ENCODE data around the gene PRRC2C. TPM values are rescaled to one million over a fixed set of nuclear protein-coding genes. Genes with fewer than 3 reads are reported as not detected.

Gene PRRC2C
- total RNA-seq, 1 experiment from 2014 or later: 111 TPM

GRCh38 chr1:171635661-171636060, 150.3 kb downstream of the PRRC2C start:
- no peaks in the 10 kb centered on the region for H3K36me3 ChIP-seq (ENCODE audit: insufficient read depth, low read length)
- no peak for DNase-seq
- H3K9ac ChIP-seq (ENCODE audit: low read length): no peak overlapping the region
- no peak overlapping the region for H3K4me2 ChIP-seq (ENCODE audit: low read depth, low read length, poor library complexity, severe bottlenecking)
- H3K79me2 ChIP-seq (ENCODE audit: low read length): no peaks in the 10 kb centered on the region
- no peaks in the 10 kb centered on the region for H3K9me2 ChIP-seq (replicated peaks; ENCODE audit: insufficient read depth, low read length)
- H3K9me3 ChIP-seq (ENCODE audit: low read length): no peaks in the 10 kb centered on the region
- H3K4me3 ChIP-seq (ENCODE audit: low read length): no peak overlapping the region
- H3K27ac ChIP-seq (ENCODE audit: low read length): no peak overlapping the region
- H3K27me3 ChIP-seq (ENCODE audit: low read length): no peaks in the 10 kb centered on the region
- H4K20me1 ChIP-seq (ENCODE audit: insufficient read depth, low read depth, low read length): no peaks in the 10 kb centered on the region
- peaks cover 3% of the 10 kb centered on the region for H3K4me1 ChIP-seq (ENCODE audit: low read length)
- no peak overlapping the region for H2AFZ ChIP-seq (ENCODE audit: low read length)

GRCh38 chr1:171636141-171636540, 150.8 kb downstream of the PRRC2C start:
- Histone ChIP-seq H3K27ac (ENCODE audit: low read length) (no peak overlapping the region), H3K9ac (ENCODE audit: low read length) (no peak overlapping the region), H2AFZ (ENCODE audit: low read length) (no peak overlapping the region), H3K9me2 (replicated peaks; ENCODE audit: insufficient read depth, low read length) (no peaks in the 10 kb centered on the region), H4K20me1 (ENCODE audit: insufficient read depth, low read depth, low read length) (no peaks in the 10 kb centered on the region), H3K4me2 (ENCODE audit: low read depth, low read length, poor library complexity, severe bottlenecking) (no peak overlapping the region), H3K27me3 (ENCODE audit: low read length) (no peaks in the 10 kb centered on the region), H3K4me1 (ENCODE audit: low read length) (peaks cover 3% of the 10 kb centered on the region), H3K4me3 (ENCODE audit: low read length) (no peak overlapping the region), H3K79me2 (ENCODE audit: low read length) (no peaks in the 10 kb centered on the region), H3K9me3 (ENCODE audit: low read length) (no peaks in the 10 kb centered on the region), H3K36me3 (ENCODE audit: insufficient read depth, low read length) (no peaks in the 10 kb centered on the region)
- no peak for DNase-seq

- H3K79me2 ChIP-seq (ENCODE audit: low read length): no peaks in the 10 kb centered on the region
- no peak for DNase-seq
- H3K27me3 ChIP-seq (ENCODE audit: low read length): no peaks in the 10 kb centered on the region
- H4K20me1 ChIP-seq (ENCODE audit: insufficient read depth, low read depth, low read length): no peaks in the 10 kb centered on the region
- peaks cover 3% of the 10 kb centered on the region for H3K4me1 ChIP-seq (ENCODE audit: low read length)
- no peak overlapping the region for H2AFZ ChIP-seq (ENCODE audit: low read length)
- H3K4me3 ChIP-seq (ENCODE audit: low read length): no peak overlapping the region
- H3K9me2 ChIP-seq (replicated peaks; ENCODE audit: insufficient read depth, low read length): no peaks in the 10 kb centered on the region
- H3K9ac ChIP-seq (ENCODE audit: low read length): no peak overlapping the region
- H3K36me3 ChIP-seq (ENCODE audit: insufficient read depth, low read length): no peaks in the 10 kb centered on the region
- no peaks in the 10 kb centered on the region for H3K9me3 ChIP-seq (ENCODE audit: low read length)
- no peak overlapping the region for H3K4me2 ChIP-seq (ENCODE audit: low read depth, low read length, poor library complexity, severe bottlenecking)
- H3K27ac ChIP-seq (ENCODE audit: low read length): no peak overlapping the region
Measured at GRCh38 chr1:171637928-171638576, 152.7 kb downstream of the PRRC2C start.

DNA sequence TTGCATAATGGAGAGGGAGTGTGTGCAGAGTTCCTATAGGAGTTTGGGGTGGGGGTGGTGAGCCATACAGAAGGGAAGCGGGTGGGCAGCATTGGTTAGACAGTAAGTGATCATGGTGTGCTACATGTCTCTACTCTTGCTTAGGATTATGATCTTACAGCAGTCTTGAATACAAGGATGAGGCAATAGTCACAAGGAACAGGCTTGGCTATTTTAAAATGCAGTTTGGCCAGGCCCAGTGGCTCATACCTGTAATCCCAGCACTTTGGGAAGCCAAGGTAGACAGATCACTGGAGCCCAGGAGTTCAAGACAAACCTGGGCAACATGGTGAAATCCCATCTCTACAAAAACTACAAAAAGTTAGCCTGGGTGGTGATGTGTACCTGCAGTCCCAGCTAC, 154.9 kb downstream of the PRRC2C start:
- Histone ChIP-seq H3K9me3 (ENCODE audit: low read length) (no peaks in the 10 kb centered on the region), H3K4me2 (ENCODE audit: low read depth, low read length, poor library complexity, severe bottlenecking) (no peak overlapping the region), H3K9ac (ENCODE audit: low read length) (no peak overlapping the region), H3K4me1 (ENCODE audit: low read length) (peaks cover 6% of the 10 kb centered on the region), H3K79me2 (ENCODE audit: low read length) (no peaks in the 10 kb centered on the region), H3K4me3 (ENCODE audit: low read length) (no peak overlapping the region), H2AFZ (ENCODE audit: low read length) (no peak overlapping the region), H4K20me1 (ENCODE audit: insufficient read depth, low read depth, low read length) (no peaks in the 10 kb centered on the region), H3K27ac (ENCODE audit: low read length) (no peak overlapping the region), H3K9me2 (replicated peaks; ENCODE audit: insufficient read depth, low read length) (no peaks in the 10 kb centered on the region), H3K36me3 (ENCODE audit: insufficient read depth, low read length) (no peaks in the 10 kb centered on the region), H3K27me3 (ENCODE audit: low read length) (no peaks in the 10 kb centered on the region)
- no peak for DNase-seq

DNA sequence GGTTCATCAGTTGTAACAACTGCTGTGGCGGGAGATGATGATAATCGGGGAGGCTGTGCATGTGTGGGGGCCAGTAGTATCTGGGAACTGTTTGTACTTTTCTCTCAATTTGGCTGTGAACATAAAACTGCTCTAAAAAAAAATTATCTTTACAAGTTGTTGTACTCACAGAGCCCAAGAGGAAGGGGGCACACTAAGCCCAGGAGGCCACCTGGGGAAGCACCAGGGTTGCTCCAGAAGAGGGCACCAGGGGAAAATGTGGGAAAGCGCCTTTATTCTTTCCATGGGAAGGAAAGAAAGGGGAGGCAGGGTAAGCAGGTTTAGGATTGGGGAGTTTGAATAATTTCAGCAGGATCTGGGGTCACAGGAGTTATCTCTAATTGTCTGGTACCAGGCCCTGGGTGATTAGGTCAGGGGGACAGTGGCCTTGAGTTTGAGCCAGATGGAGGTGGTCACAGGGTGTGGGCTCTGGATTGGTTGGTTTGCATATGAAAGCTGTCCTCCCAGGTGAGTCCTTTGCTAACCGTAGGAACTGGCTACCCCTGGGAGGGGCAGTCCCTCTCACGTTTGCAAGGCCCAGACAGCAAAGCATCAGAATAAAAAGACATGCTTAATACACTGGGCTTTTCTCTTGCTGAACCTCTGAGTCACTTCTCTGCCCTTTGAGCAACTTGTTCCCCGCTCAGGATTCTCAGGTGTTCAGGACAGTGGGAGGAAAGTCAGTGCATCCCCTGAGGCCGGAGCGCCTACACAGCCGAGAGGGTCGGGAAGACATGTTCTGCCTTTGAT, 155.9 kb downstream of the PRRC2C start:
- Histone ChIP-seq H3K9ac (ENCODE audit: low read length) (no peak overlapping the region), H3K27me3 (ENCODE audit: low read length) (no peaks in the 10 kb centered on the region), H3K36me3 (ENCODE audit: insufficient read depth, low read length) (no peaks in the 10 kb centered on the region), H3K9me2 (replicated peaks; ENCODE audit: insufficient read depth, low read length) (no peaks in the 10 kb centered on the region), H4K20me1 (ENCODE audit: insufficient read depth, low read depth, low read length) (no peaks in the 10 kb centered on the region), H3K27ac (ENCODE audit: low read length) (no peak overlapping the region), H3K4me3 (ENCODE audit: low read length) (no peak overlapping the region), H3K4me1 (ENCODE audit: low read length) (peaks cover 7% of the 10 kb centered on the region), H3K9me3 (ENCODE audit: low read length) (no peaks in the 10 kb centered on the region), H2AFZ (ENCODE audit: low read length) (no peak overlapping the region), H3K79me2 (ENCODE audit: low read length) (no peaks in the 10 kb centered on the region), H3K4me2 (ENCODE audit: low read depth, low read length, poor library complexity, severe bottlenecking) (no peak overlapping the region)
- no peak for DNase-seq

DNA sequence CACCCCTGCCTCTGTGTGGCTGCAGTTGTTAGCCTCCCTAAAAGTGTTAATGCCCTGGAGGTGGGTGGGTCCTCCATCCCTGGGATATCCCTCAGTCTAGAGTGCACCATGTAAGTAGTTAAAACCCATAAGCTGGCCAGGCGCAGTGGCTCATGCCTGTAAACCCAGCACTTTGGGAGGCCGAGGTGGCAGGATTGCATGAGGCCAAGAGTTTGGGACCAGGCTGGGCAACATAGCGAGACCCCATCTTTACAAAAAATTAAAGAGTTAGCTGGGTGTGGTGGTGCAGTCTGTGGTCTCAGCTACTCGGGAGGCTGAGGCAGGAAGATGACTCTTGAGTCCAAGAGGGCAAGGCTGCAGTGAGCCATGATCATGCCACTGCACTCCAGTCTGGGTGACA, 156.9 kb downstream of the PRRC2C start:
- Histone ChIP-seq H3K27ac (ENCODE audit: low read length) (no peak overlapping the region), H3K4me1 (ENCODE audit: low read length) (peaks cover 7% of the 10 kb centered on the region), H3K9ac (ENCODE audit: low read length) (no peak overlapping the region), H2AFZ (ENCODE audit: low read length) (no peak overlapping the region), H3K4me3 (ENCODE audit: low read length) (no peak overlapping the region), H3K27me3 (ENCODE audit: low read length) (no peaks in the 10 kb centered on the region), H3K9me2 (replicated peaks; ENCODE audit: insufficient read depth, low read length) (no peaks in the 10 kb centered on the region), H3K4me2 (ENCODE audit: low read depth, low read length, poor library complexity, severe bottlenecking) (no peak overlapping the region), H4K20me1 (ENCODE audit: insufficient read depth, low read depth, low read length) (no peaks in the 10 kb centered on the region), H3K79me2 (ENCODE audit: low read length) (no peaks in the 10 kb centered on the region), H3K36me3 (ENCODE audit: insufficient read depth, low read length) (no peaks in the 10 kb centered on the region), H3K9me3 (ENCODE audit: low read length) (no peaks in the 10 kb centered on the region)
- DNase-seq: no peak

Small RNAs within 50 kb of the gene (small RNA-seq; reads per million reads assigned to genes)
- not detected for gene CYCSP53

Other genes with a start within 250 kb of the PRRC2C start
- gene FMO1, start 237.0 kb upstream of the PRRC2C start, total RNA-seq (2014; rRNA removed; shearing (Covaris generic); ENCODE audit: low replicate concordance): not detected in 2 replicates
- gene FMO4, start 171.3 kb upstream of the PRRC2C start, total RNA-seq (2014; rRNA removed; shearing (Covaris generic); ENCODE audit: low replicate concordance): 4.5 and 4.6 TPM in 2 replicates
- gene MYOCOS, start 136.7 kb downstream of the PRRC2C start, total RNA-seq (2014; rRNA removed; shearing (Covaris generic); ENCODE audit: low replicate concordance): not detected in 2 replicates
- gene MYOC, start 167.2 kb downstream of the PRRC2C start, total RNA-seq (2014; rRNA removed; shearing (Covaris generic); ENCODE audit: low replicate concordance): not detected in 2 replicates

Measured in Karpas-422 (cell line).